H1 (cell line): ENCODE data around the gene SCGN. TPM values are rescaled to one million over a fixed set of nuclear protein-coding genes. Genes with fewer than 3 reads are reported as not detected.

Experiments used
- CTCF ChIA-PET: fragments of 300-600 bp; sonication (Branson Sonifier 250); formaldehyde crosslinking; loops from one replicate; lab custom pipeline; 2021; ENCODE audit not compliant: partially characterized antibody; lab: Charles Lee
- POLR2A ChIA-PET: fragments of 300-600 bp; sonication (Branson Sonifier 250); formaldehyde crosslinking; loops from one replicate; lab custom pipeline; 2021; ENCODE audit warnings: inconsistent platforms; ENCODE audit not compliant: partially characterized antibody; lab: Charles Lee
- DNase-seq, 2 experiments: peaks; one replicate each; pipeline versions ENCODE4 v3.0.0 to v3.0.0-alpha.2; 2010 to 2022; ENCODE audit warnings: low spot score in 2 of 2, low read depth in 1 of 2, mixed read lengths in 1 of 2
- FAIRE-seq: peaks from 2 replicates; lab custom pipeline; 2011; peaks lifted over from hg19 to GRCh38; lab: Jason Lieb, UNC
- H2AFZ ChIP-seq: 2 replicates; pipeline ENCODE4 v1.8.1; 2012; ENCODE audit warnings: low read length, inconsistent platforms
- H2AK5ac ChIP-seq: 2 replicates; pipeline ENCODE4 v1.6.1; 2013; ENCODE audit warnings: low read depth, low read length
- H2BK120ac ChIP-seq: replicated peaks from 2 replicates; pipeline ENCODE3; 2013; ENCODE audit warnings: low read depth, low read length, inconsistent platforms
- H2BK12ac ChIP-seq: 2 replicates; pipeline ENCODE4 v1.6.1; 2013; ENCODE audit warnings: low read depth, low read length
- H2BK15ac ChIP-seq: 2 replicates; pipeline ENCODE4 v1.6.1; 2013; ENCODE audit warnings: low read length
- H2BK20ac ChIP-seq: 2 replicates; pipeline ENCODE4 v1.6.1; 2013; ENCODE audit warnings: low read length
- H2BK5ac ChIP-seq: 2 replicates; pipeline ENCODE4 v1.6.1; 2013; ENCODE audit warnings: low read depth, low read length
- H3K14ac ChIP-seq: 2 replicates; pipeline ENCODE4 v1.6.1; 2013; ENCODE audit warnings: inconsistent platforms; ENCODE audit not compliant: insufficient read length
- H3K18ac ChIP-seq: 2 replicates; pipeline ENCODE4 v1.6.1; 2013; ENCODE audit warnings: low read length; ENCODE audit errors: extremely low read depth
- H3K23ac ChIP-seq: 2 replicates; pipeline ENCODE4 v1.6.1; 2013; ENCODE audit warnings: inconsistent platforms; ENCODE audit not compliant: insufficient read length
- H3K23me2 ChIP-seq: 2 replicates; pipeline ENCODE4 v1.6.1; 2013; ENCODE audit warnings: low read depth, low read length
- H3K27ac ChIP-seq: 2 replicates; pipeline ENCODE4 v1.6.1; 2011; ENCODE audit warnings: low read depth, low read length, inconsistent platforms
- H3K27me3 ChIP-seq, 4 experiments: replicated peaks in 1 of 4; 1 replicate in 1 of 4; 2 replicates in 3 of 4; pipeline versions ENCODE4 v1.6.1 to v1.8.1; 2011 to 2013; ENCODE audit warnings: low read length in 3 of 4, mild to moderate bottlenecking in 3 of 4, inconsistent platforms in 2 of 4, mixed read lengths in 2 of 4, moderate library complexity in 1 of 4; ENCODE audit not compliant: control insufficient read depth in 3 of 4, insufficient read depth in 3 of 4; ENCODE audit errors: extremely low read depth in 1 of 4
- H3K36me3 ChIP-seq, 4 experiments: 2 replicates each; pipeline versions ENCODE4 v1.6.1 to v1.8.1; 2011 to 2013; ENCODE audit warnings: mild to moderate bottlenecking in 4 of 4, low read length in 3 of 4, moderate library complexity in 2 of 4, control low read depth in 1 of 4, inconsistent platforms in 1 of 4; ENCODE audit not compliant: insufficient read depth in 4 of 4, control insufficient read depth in 2 of 4
- H3K4ac ChIP-seq: replicated peaks from 2 replicates; pipeline ENCODE3; 2013; ENCODE audit warnings: low read length, low read depth, mixed read lengths, inconsistent platforms; ENCODE audit not compliant: insufficient read length
- H3K4me1 ChIP-seq, 4 experiments: replicated peaks in 1 of 4; 1 replicate in 1 of 4; 2 replicates in 3 of 4; pipeline versions ENCODE4 v1.6.1 to v1.8.1; 2011 to 2013; ENCODE audit warnings: low read length in 3 of 4, inconsistent platforms in 2 of 4, mixed read lengths in 1 of 4; ENCODE audit not compliant: insufficient read depth in 4 of 4, control insufficient read depth in 3 of 4
- H3K4me2 ChIP-seq, 2 experiments: 2 replicates each; pipeline versions ENCODE4 v1.6.1 to v1.8.1; 2011 to 2013; ENCODE audit warnings: low read depth in 2 of 2, low read length in 2 of 2, control low read depth in 1 of 2, inconsistent platforms in 1 of 2, mild to moderate bottlenecking in 1 of 2; ENCODE audit not compliant: insufficient read depth in 1 of 2
- H3K4me3 ChIP-seq, 4 experiments: fragments of 200-600, 300-600 bp in 1 of 4; sonication (generic), shearing (Covaris generic), sonication (Bioruptor Twin) in 1 of 4; 2 replicates each; pipeline versions ENCODE4 v1.5.1 to v1.8.1; 2011 to 2016; ENCODE audit warnings: low read length in 4 of 4, low read depth in 3 of 4, control low read depth in 2 of 4, inconsistent platforms in 2 of 4, mild to moderate bottlenecking in 2 of 4, mixed read lengths in 1 of 4, moderate library complexity in 1 of 4; ENCODE audit not compliant: insufficient read depth in 2 of 4; ENCODE audit errors: extremely low read depth in 1 of 4
- H3K56ac ChIP-seq: replicated peaks from 2 replicates; pipeline ENCODE3; 2013; ENCODE audit warnings: low read depth, mild to moderate bottlenecking, mixed read lengths, low read length, inconsistent platforms; ENCODE audit not compliant: insufficient read length
- H3K79me1 ChIP-seq: 2 replicates; pipeline ENCODE4 v1.6.1; 2013; ENCODE audit warnings: low read depth, low read length, control low read depth
- H3K79me2 ChIP-seq, 2 experiments: 2 replicates each; pipeline versions ENCODE4 v1.6.1 to v1.8.1; 2012 to 2013; ENCODE audit warnings: low read length in 2 of 2, mild to moderate bottlenecking in 2 of 2, inconsistent platforms in 1 of 2; ENCODE audit not compliant: insufficient read depth in 2 of 2, control insufficient read depth in 1 of 2
- H3K9ac ChIP-seq, 4 experiments: replicated peaks in 1 of 4; 1 replicate in 1 of 4; 2 replicates in 3 of 4; pipeline versions ENCODE4 v1.6.1 to v1.8.1; 2011 to 2013; ENCODE audit warnings: low read depth in 3 of 4, low read length in 3 of 4, control low read depth in 2 of 4, mild to moderate bottlenecking in 2 of 4, moderate library complexity in 2 of 4, inconsistent platforms in 1 of 4; ENCODE audit errors: extremely low read depth in 1 of 4
- H3K9me3 ChIP-seq, 2 experiments: 2 replicates each; pipeline versions ENCODE4 v1.6.1 to v1.8.1; 2012 to 2013; ENCODE audit warnings: mild to moderate bottlenecking in 2 of 2, moderate library complexity in 2 of 2, control low read depth in 1 of 2, inconsistent platforms in 1 of 2, low read depth in 1 of 2, low read length in 1 of 2, mixed read lengths in 1 of 2; ENCODE audit not compliant: insufficient read depth in 2 of 2
- H4K20me1 ChIP-seq, 2 experiments: replicated peaks in 1 of 2; 2 replicates each; pipeline versions ENCODE3 to v1.8.1; 2011 to 2013; ENCODE audit warnings: inconsistent platforms in 2 of 2, low read length in 2 of 2, mild to moderate bottlenecking in 1 of 2; ENCODE audit not compliant: insufficient read depth in 2 of 2, control insufficient read depth in 1 of 2
- H4K5ac ChIP-seq: 2 replicates; pipeline ENCODE4 v1.6.1; 2013; ENCODE audit warnings: low read length, low read depth, mixed read lengths, inconsistent platforms; ENCODE audit not compliant: insufficient read length
- H4K8ac ChIP-seq: 2 replicates; pipeline ENCODE4 v1.8.0; 2013; ENCODE audit warnings: mild to moderate bottlenecking, moderate library complexity, low read length, inconsistent platforms; ENCODE audit not compliant: insufficient read depth; ENCODE audit errors: extremely low read depth
- H4K91ac ChIP-seq: replicated peaks from 2 replicates; pipeline ENCODE3; 2013; ENCODE audit warnings: low read length, mixed read lengths, inconsistent platforms; ENCODE audit not compliant: insufficient read length
- BACH1 ChIP-seq: IDR thresholded peaks from 2 replicates; pipeline ENCODE4 v1.6.1; 2012; ENCODE audit warnings: low read length, improper control_type of control experiment
- CBX8 ChIP-seq: fragments of 300-800, 300-1000 bp; sonication (generic); IDR thresholded peaks from 2 replicates; pipeline ENCODE4 v1.7.1; 2016; ENCODE audit warnings: low read depth, low read length, borderline replicate concordance
- FOSL1 ChIP-seq: IDR thresholded peaks from 2 replicates; pipeline ENCODE4 v1.6.1; 2011; ENCODE audit warnings: mild to moderate bottlenecking, low read depth, low read length, moderate library complexity; ENCODE audit not compliant: insufficient read depth
- GTF2F1 ChIP-seq: IDR thresholded peaks from 2 replicates; pipeline ENCODE4 v1.6.1; 2012; ENCODE audit warnings: low read depth, low read length, improper control_type of control experiment, borderline replicate concordance
- POLR2AphosphoS5 ChIP-seq: IDR thresholded peaks from 2 replicates; pipeline ENCODE4 v1.6.1; 2011; ENCODE audit warnings: low read depth, low read length
- SAP30 ChIP-seq: fragments of 300-600 bp; sonication (generic); IDR thresholded peaks from 2 replicates; pipeline ENCODE4 v1.7.1; 2012; ENCODE audit warnings: low read length, moderate library complexity, mild to moderate bottlenecking, inconsistent platforms; ENCODE audit not compliant: insufficient read depth, insufficient replicate concordance
- SIX5 ChIP-seq: IDR thresholded peaks from 2 replicates; pipeline ENCODE4 v1.6.1; 2011; ENCODE audit warnings: mild to moderate bottlenecking, low read depth, low read length
- TAF7 ChIP-seq: optimal IDR thresholded peaks from 2 replicates; pipeline ENCODE3; 2011; ENCODE audit warnings: low read depth, mild to moderate bottlenecking, inconsistent platforms, low read length, moderate library complexity, borderline replicate concordance
- TBP ChIP-seq: IDR thresholded peaks from 2 replicates; pipeline ENCODE4 v1.6.1; 2011; ENCODE audit warnings: low read depth, low read length, improper control_type of control experiment
- WGBS, 2 experiments: shearing (Covaris generic) in 1 of 2; methylation state at CpG; one replicate each; pipeline versions ENCODE4 v1.1.6 to v1.1.7; 2013 to 2015; ENCODE audit warnings: low lambda C conversion rate in 2 of 2, mixed read lengths in 2 of 2, inconsistent platforms in 1 of 2, low coverage in 1 of 2, missing lambda C conversion rate in 1 of 2; ENCODE audit not compliant: insufficient replicate concordance in 2 of 2, insufficient coverage in 1 of 2, insufficient read length in 1 of 2; ENCODE audit errors: extremely low coverage in 1 of 2, missing lambda C conversion rate in 1 of 2; 5-methylcytosine and 5-hydroxymethylcytosine counted together
- polyA plus RNA-seq, 7 experiments: library from polyadenylated mRNA; depleted of rRNA in 3 of 7; stranded (reverse) in 5 of 7; unstranded in 2 of 7; fragments of >200 nt in 5 of 7; fragments of 200-250 nt in 2 of 7; gene quantifications; 1 replicate in 5 of 7; 2 replicates in 1 of 7; 4 replicates in 1 of 7; pipeline versions ENCODE4 v1.2.1 to v1.2.3, GENCODE V29; 2011 to 2013; ENCODE audit warnings: missing spikeins in 2 of 7, mixed read lengths in 2 of 7
- total RNA-seq: library from RNA; stranded (reverse); fragmentation: NEBNext Ultra II Directional; extraction: Animal tissue kit (Norgen Biotek cat#: 25700); gene quantifications from 2 replicates; pipeline ENCODE4 v1.2.1, GENCODE V29; 2021
- TF ChIP-seq, protein P1 (sequence below): IDR thresholded peaks from 2 replicates; pipeline ENCODE4 v1.6.1; 2012; ENCODE audit warnings: inconsistent platforms
- TF ChIP-seq, protein P2 (sequence below): IDR thresholded peaks from 2 replicates; pipeline ENCODE4 v1.6.1; 2012; ENCODE audit warnings: low read length, inconsistent platforms
- TF ChIP-seq, protein P3 (sequence below): IDR thresholded peaks from 2 replicates; pipeline ENCODE4 v1.6.1; 2011; ENCODE audit warnings: low read depth, mild to moderate bottlenecking, low read length; ENCODE audit not compliant: insufficient read depth

Gene SCGN
- total and polyA plus RNA-seq, 2 of the 8 experiments (the other 6 are each of a cell fraction or from before 2014, with no cell fraction given), result not detected

DNA sequence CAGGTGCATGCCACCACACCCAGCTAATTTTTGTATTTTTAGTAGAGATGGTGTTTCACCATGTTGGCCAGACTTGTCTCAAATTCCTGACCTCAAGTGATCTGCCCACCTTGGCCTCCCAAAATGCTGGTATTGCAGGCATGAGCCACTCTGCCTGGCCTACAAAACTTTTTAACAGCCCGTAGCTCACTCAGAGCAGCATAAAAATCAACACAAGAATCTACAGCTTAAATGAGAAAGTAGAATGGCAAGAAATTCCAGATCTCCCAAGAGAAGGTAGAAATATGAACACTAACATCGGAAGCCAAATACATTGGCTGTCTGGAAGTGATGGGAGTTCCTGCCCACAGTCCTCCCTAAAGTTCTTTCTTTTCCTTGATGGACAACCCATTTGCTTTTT lies 43.7 kb downstream of the SCGN start:
- POLR2A ChIA-PET, result no interaction called here
- TF ChIP-seq SAP30 (no peak), CBX8 (no peak), FOSL1 (no peak), SIX5 (no peak), TAF7 (no peak), BACH1 (no peak), POLR2AphosphoS5 (no peak), TBP (no peak), GTF2F1 (no peak)
- TF ChIP-seq, protein P1, sequence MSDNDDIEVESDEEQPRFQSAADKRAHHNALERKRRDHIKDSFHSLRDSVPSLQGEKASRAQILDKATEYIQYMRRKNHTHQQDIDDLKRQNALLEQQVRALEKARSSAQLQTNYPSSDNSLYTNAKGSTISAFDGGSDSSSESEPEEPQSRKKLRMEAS, result no peak
- TF ChIP-seq, protein P2, sequence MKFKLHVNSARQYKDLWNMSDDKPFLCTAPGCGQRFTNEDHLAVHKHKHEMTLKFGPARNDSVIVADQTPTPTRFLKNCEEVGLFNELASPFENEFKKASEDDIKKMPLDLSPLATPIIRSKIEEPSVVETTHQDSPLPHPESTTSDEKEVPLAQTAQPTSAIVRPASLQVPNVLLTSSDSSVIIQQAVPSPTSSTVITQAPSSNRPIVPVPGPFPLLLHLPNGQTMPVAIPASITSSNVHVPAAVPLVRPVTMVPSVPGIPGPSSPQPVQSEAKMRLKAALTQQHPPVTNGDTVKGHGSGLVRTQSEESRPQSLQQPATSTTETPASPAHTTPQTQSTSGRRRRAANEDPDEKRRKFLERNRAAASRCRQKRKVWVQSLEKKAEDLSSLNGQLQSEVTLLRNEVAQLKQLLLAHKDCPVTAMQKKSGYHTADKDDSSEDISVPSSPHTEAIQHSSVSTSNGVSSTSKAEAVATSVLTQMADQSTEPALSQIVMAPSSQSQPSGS, result no peak
- TF ChIP-seq, protein P3, sequence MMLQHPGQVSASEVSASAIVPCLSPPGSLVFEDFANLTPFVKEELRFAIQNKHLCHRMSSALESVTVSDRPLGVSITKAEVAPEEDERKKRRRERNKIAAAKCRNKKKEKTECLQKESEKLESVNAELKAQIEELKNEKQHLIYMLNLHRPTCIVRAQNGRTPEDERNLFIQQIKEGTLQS, result no peak

More for the DNA sequence above, 43.7 kb downstream of the SCGN start:
- no peak overlapping the region for H3K4me2 ChIP-seq
- no peak overlapping the region for H3K14ac ChIP-seq
- H3K36me3 ChIP-seq, result no peaks in the 10 kb centered on the region
- H3K18ac ChIP-seq, result no peak overlapping the region
- H2AFZ ChIP-seq, result no peak overlapping the region
- H3K79me2 ChIP-seq, result no peaks in the 10 kb centered on the region
- no peak overlapping the region for H2BK5ac ChIP-seq
- no peak overlapping the region for H2BK12ac ChIP-seq
- no peak overlapping the region for H3K4me3 ChIP-seq
- no peak overlapping the region for H2BK120ac ChIP-seq
- H3K23ac ChIP-seq, result no peak overlapping the region
- H3K27me3 ChIP-seq, result no peaks in the 10 kb centered on the region
- H2AK5ac ChIP-seq, result no peak overlapping the region
- no peak overlapping the region for H3K27ac ChIP-seq
- H4K91ac ChIP-seq, result no peak overlapping the region
- H3K4me1 ChIP-seq, result peaks cover 0 to 6% (median 2%) of the 10 kb centered on the region in 4 experiments; a peak in 3 of 7 replicates
- no peak overlapping the region for H3K9ac ChIP-seq
- H3K4ac ChIP-seq, result no peak overlapping the region
- H2BK15ac ChIP-seq, result no peak overlapping the region
- no peaks in the 10 kb centered on the region for H3K23me2 ChIP-seq
- no peak overlapping the region for H3K56ac ChIP-seq
- H2BK20ac ChIP-seq, result no peak overlapping the region
- H4K20me1 ChIP-seq, result no peaks in the 10 kb centered on the region
- no peaks in the 10 kb centered on the region for H3K9me3 ChIP-seq
- H3K79me1 ChIP-seq, result no peaks in the 10 kb centered on the region
- H4K5ac ChIP-seq, result no peak overlapping the region
- no peak for DNase-seq
- CTCF ChIA-PET, result interaction anchor here (0.6 kb wide), 1 partner anchor 197 kb away, joined by 3 read pairs; no protein-coding TSS in a partner anchor
- FAIRE-seq, result no peak
- WGBS, 2 experiments, result 88% methylated on average over 2 of the region's 2 CpGs; no CpG with 5 or more reads in 1 of the 2 experiments
- H4K8ac ChIP-seq, result no peak overlapping the region
